Testis (tissue), 3 donors: Measurements from ENCODE around the gene SLC24A3. TPM values are rescaled to one million over a fixed set of nuclear protein-coding genes. Genes with fewer than 3 reads are reported as not detected.

Source experiments
- DNase-seq: peaks from one replicate; pipeline ENCODE4 v3.0.0-alpha.2; 2019
- H3K27ac ChIP-seq, 2 donors: fragments of 200-600 bp; sonication (generic); one replicate each; pipeline ENCODE4 v1.5.1; 2019
- H3K27me3 ChIP-seq: fragments of 200-600 bp; sonication (generic); one replicate; pipeline ENCODE4 v1.5.1; 2019
- H3K36me3 ChIP-seq: fragments of 200-600 bp; sonication (generic); one replicate; pipeline ENCODE4 v1.5.1; 2017; ENCODE audit warnings: low read depth; ENCODE audit errors: missing control alignments
- H3K4me1 ChIP-seq: fragments of 200-600 bp; sonication (generic); one replicate; pipeline ENCODE4 v1.5.1; 2019
- H3K4me3 ChIP-seq, 2 donors: fragments of 200-600 bp; sonication (generic); one replicate each; pipeline ENCODE4 v1.5.1; 2017 to 2019
- H3K9me3 ChIP-seq: fragments of 200-600 bp; sonication (generic); one replicate; pipeline ENCODE4 v1.5.1; 2017
- POLR2A ChIP-seq: fragments of 450-650 bp; IDR thresholded peaks from one replicate; pipeline ENCODE4 v1.6.1; 2017; ENCODE audit warnings: antibody characterized with exemption, mild to moderate bottlenecking, moderate library complexity
- WGBS, 2 donors: methylation state at CpG; one replicate each; pipeline ENCODE4 v1.1.5; 2018; 5-methylcytosine and 5-hydroxymethylcytosine counted together
- intact Hi-C: fragments of 100-400 bp; cut with DNase I; formaldehyde crosslinking; loops from one replicate; pipeline ENCODE4 v1.15.1; 2023; ENCODE audit warnings: low total_unique reads
- polyA plus RNA-seq: library from polyadenylated mRNA; stranded (reverse); fragments of 350-450 nt; fragmentation: Illumina TruSeq; extraction: RNeasy Lipid Tissue Mini Kit (QIAGEN cat#74804); gene quantifications from one replicate; pipeline ENCODE4 v1.2.3, GENCODE V29; 2014; ENCODE audit warnings: low read depth, low replicate concordance; ENCODE audit not compliant: insufficient read depth
- total RNA-seq, 2 donors: library from RNA; depleted of rRNA; stranded (reverse); fragments of >200 nt; gene quantifications; one replicate each; pipeline ENCODE4 v1.2.3, GENCODE V29; 2016
- TF ChIP-seq, protein P1 (sequence below), 3 experiments: fragments of 450-650 bp in 2 of 3; fragments of 200-600 bp in 1 of 3; sonication (generic) in 1 of 3; IDR thresholded peaks; one replicate each; pipeline ENCODE4 v1.5.1; 2016 to 2019; ENCODE audit warnings: antibody characterized with exemption in 3 of 3, mild to moderate bottlenecking in 2 of 3, moderate library complexity in 1 of 3

The SLC24A3 gene
- total and polyA plus RNA-seq, 3 donors from 2014 or later, result 2.4 to 4.5 (median 3.8) TPM

- intact Hi-C loops, result no loop called here
These were observed 76.2 kb downstream of the SLC24A3 start for GRCh38 chr20:19288636-19289035.

DNA sequence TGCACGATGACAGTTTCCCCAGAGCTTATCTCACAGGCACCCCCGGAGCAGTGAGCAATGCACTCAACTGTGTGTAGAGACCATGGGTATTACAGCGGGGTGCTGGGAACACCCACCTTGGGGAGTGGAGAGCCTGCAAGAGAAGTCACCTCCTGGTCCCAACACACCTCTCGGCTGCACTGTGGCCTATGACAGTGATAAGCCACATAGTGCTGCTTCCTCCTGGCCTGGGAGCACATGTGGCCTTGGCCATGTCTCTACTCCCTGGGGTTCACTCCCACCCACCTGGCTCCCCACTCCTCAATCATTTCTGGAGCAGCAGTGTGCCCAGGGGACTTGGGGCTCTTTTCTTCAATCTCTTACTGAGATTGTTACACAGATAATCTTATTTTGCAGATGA is 77.0 kb downstream of the SLC24A3 start:
- H3K4me1 ChIP-seq, result peaks cover 18% of the 10 kb centered on the region
- no peak for TF ChIP-seq POLR2A
- TF ChIP-seq, protein P1, sequence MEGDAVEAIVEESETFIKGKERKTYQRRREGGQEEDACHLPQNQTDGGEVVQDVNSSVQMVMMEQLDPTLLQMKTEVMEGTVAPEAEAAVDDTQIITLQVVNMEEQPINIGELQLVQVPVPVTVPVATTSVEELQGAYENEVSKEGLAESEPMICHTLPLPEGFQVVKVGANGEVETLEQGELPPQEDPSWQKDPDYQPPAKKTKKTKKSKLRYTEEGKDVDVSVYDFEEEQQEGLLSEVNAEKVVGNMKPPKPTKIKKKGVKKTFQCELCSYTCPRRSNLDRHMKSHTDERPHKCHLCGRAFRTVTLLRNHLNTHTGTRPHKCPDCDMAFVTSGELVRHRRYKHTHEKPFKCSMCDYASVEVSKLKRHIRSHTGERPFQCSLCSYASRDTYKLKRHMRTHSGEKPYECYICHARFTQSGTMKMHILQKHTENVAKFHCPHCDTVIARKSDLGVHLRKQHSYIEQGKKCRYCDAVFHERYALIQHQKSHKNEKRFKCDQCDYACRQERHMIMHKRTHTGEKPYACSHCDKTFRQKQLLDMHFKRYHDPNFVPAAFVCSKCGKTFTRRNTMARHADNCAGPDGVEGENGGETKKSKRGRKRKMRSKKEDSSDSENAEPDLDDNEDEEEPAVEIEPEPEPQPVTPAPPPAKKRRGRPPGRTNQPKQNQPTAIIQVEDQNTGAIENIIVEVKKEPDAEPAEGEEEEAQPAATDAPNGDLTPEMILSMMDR (IDR thresholded peaks at IDR 0.05), result no peak
- DNase-seq, result no peak
- intact Hi-C loops, result no loop called here
- WGBS, 2 donors, result 93 to 95% methylated on average over 3 to 4 of the region's 4 CpGs
- H3K4me3 ChIP-seq, result no peak overlapping the region
- no peaks in the 10 kb centered on the region for H3K9me3 ChIP-seq
- H3K27ac ChIP-seq, result no peak overlapping the region
- H3K27me3 ChIP-seq, result no peaks in the 10 kb centered on the region
- H3K36me3 ChIP-seq, result no peaks in the 10 kb centered on the region

More at GRCh38 chr20:19288636-19289035, 76.2 kb downstream of the SLC24A3 start:
- WGBS, 2 donors, result 44 to 63% methylated on average over 3 of the region's 3 CpGs
- no peaks in the 10 kb centered on the region for H3K9me3 ChIP-seq
- H3K4me3 ChIP-seq, result no peak overlapping the region
- TF ChIP-seq POLR2A, result no peak
- TF ChIP-seq, protein P1 (IDR thresholded peaks at IDR 0.05), result no peak
- no peak for DNase-seq
- peaks cover 20% of the 10 kb centered on the region for H3K4me1 ChIP-seq
- H3K27me3 ChIP-seq, result no peaks in the 10 kb centered on the region
- H3K36me3 ChIP-seq, result no peaks in the 10 kb centered on the region
- no peak overlapping the region for H3K27ac ChIP-seq

DNA sequence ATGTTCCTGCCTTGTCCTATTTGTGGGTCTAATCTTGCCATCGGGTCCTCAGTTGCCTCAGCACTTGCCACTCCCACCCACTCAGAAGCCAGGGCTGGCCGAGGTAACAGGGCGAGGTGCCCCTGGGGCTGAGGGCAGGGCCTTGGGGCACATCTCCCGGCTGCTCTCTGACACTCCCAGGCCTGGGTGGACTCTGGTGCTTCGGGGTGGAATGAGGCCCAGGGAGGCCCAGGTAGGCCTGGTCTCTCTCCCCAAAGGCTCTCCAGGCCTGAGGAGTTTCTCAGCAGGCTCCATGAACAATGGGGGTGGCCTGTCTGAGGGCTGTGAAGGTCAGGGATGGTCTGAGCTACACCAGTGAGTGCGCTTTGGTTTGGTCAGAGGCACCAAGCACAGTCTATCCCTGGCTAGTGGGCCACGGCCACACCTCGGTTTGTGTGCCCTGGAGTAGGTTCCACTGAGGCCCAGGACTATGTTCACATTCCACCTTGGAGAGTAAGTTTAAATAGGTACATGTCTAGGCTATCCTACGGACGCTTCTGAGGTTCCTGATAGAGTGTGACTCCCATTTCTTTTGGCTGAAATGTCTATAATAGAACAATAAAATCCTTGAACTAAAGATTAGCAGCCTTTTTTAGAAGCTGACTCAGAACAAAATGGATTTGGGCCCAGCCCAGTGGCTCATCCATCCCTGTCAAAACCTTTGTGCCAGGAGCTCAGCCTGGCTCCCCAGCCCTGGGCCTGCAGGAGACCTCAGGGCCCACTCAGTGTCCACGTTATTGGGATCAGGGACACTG is 78.8 kb downstream of the SLC24A3 start:
- no peak overlapping the region for H3K27ac ChIP-seq
- H3K4me3 ChIP-seq, result no peak overlapping the region
- no peaks in the 10 kb centered on the region for H3K27me3 ChIP-seq
- no peaks in the 10 kb centered on the region for H3K36me3 ChIP-seq
- no peak for TF ChIP-seq POLR2A
- TF ChIP-seq, protein P1 (IDR thresholded peaks at IDR 0.05), result no peak
- no peaks in the 10 kb centered on the region for H3K9me3 ChIP-seq
- no peak for DNase-seq
- intact Hi-C loops, result no loop called here
- 70 to 84% methylated on average over 8 to 11 of the region's 11 CpGs for WGBS, 2 donors
- H3K4me1 ChIP-seq, result peaks cover 10% of the 10 kb centered on the region

- no peaks in the 10 kb centered on the region for H3K27me3 ChIP-seq
- DNase-seq, result no peak
- no peaks in the 10 kb centered on the region for H3K36me3 ChIP-seq
- H3K27ac ChIP-seq, result no peak overlapping the region
- no peaks in the 10 kb centered on the region for H3K9me3 ChIP-seq
- intact Hi-C loops, result no loop called here
- peaks cover 10% of the 10 kb centered on the region for H3K4me1 ChIP-seq
- TF ChIP-seq, protein P1 (IDR thresholded peaks at IDR 0.05), result no peak
- no peak for TF ChIP-seq POLR2A
- 94 to 100% methylated on average over 2 of the region's 2 CpGs for WGBS, 2 donors
- no peak overlapping the region for H3K4me3 ChIP-seq
These were observed 79.3 kb downstream of the SLC24A3 start for GRCh38 chr20:19291818-19292132.

GRCh38 chr20:19292254-19292653 is 79.8 kb downstream of the SLC24A3 start:
- no peak for DNase-seq
- TF ChIP-seq, protein P1 (IDR thresholded peaks at IDR 0.05), result no peak
- Histone ChIP-seq H3K27ac (no peak overlapping the region), H3K9me3 (no peaks in the 10 kb centered on the region), H3K4me3 (no peak overlapping the region), H3K27me3 (no peaks in the 10 kb centered on the region), H3K4me1 (peaks cover 10% of the 10 kb centered on the region), H3K36me3 (no peaks in the 10 kb centered on the region)
- WGBS, 2 donors, result 89 to 93% methylated on average over 7 of the region's 7 CpGs
- intact Hi-C loops, result no loop called here
